ENCODE data around the gene METTL24.
"Not testable (repeated sequence)": the region's sequence is repeated elsewhere in the genome, so short reads cannot be mapped to it uniquely, and the experiment has no call there.

METTL24 gene

DNA sequence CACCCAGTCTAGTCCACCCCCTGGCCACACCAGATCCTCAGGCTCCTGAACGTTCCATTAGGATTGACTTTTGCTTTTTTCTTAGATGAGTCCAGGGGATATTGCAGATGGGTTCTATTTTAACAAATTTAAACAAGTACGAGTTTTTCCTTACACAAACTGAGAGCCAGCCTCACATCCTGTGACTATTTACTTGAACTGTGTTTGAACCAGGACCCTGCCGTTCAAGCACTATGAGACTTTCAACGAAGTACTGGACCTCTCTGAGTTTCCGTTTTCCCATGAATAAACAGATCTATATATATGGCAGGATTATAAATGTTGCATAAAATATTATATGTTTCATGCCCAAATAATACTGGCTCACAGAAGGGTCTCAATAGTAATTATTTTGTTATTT, 1.4 kb upstream of the METTL24 start:
- no peak for DNase-seq

DNA sequence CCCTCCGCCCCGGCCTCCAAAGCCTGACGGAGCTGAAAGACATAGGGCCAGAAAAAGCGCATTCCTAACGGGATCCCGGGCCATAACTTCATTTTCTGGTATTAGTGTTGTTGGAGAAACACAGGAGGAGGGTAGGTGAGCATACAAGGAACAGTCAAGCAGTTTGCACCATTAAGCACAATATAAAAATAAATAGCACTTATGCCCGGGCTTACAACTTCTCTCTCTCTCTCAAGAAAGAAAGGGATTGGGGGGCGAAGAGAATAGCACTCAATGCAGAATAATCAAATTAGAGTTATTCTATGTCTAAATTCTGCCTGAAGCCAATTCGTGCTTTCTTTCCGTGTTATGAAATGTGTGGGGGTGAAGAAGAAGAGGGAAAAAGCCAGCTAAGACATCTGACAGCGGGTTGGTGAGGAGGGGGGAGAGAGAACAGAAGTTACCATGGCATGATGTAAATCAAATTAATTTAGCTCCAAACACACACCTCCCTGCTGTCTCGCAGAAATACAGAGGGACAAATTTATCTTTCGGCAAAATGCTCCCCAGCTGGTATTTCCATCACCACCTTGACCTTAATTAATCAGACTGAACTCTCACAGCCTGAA, 508 bp upstream of the METTL24 start:
- no peak for DNase-seq

DNA sequence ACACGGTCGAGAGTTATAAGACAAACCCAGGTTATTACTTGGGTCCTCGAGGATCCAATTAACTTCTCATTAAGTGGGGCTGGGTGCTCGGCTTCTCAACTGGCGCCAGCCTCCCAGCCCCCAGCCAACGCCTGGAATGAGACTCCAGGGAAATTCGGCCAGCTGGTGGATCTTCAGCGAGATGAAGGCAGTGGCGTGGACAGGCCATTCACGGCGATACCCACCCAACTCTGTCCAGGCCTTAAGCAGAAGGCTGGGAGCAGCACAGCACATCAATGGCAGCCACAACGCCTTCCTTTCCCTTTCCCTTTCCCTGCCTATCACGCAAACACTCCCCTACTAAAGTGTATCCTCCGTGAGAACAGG, 868 bp downstream of the METTL24 start:
- DNase-seq: no peak

DNA sequence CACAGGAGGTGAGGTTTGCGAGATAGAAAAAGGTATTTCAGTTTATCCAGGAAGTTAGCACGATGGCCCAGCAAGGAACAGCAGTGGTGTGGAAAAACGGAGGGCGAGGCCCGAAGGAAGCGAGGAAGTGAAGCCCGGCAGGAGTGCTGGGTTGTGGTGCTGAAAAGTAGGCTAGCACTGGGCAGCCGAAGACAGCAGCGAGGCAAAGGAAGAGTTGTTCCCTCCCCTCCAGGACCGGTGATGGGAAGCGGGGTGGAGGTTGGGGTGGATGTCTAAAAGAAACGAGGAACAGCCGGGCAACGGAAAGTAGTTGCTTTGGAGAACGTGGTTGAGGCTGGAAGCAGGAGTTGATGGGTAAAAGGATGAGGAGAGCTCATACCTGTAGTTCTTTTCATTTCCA, 1.4 kb downstream of the METTL24 start:
- DNase-seq: no peak

DNA sequence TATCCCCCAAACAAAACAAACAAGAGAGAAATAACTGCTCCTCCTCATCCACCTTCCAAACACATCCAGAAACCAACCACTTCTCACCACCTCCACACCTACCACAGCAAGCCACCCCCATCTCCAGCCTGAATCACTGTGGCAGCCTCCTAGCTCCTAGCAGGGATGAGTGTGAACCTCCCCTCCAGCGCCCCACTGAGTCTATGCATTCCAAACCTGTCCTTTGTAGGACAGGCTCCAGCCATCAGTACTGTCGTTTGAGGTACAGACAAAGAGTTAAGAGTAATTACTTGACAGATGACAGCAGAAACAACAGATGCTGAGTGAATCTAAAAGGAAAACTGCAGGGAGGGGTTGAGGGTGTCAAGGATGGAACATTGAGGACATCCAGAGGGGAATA, 2.4 kb downstream of the METTL24 start:
- DNase-seq: no peak

DNA sequence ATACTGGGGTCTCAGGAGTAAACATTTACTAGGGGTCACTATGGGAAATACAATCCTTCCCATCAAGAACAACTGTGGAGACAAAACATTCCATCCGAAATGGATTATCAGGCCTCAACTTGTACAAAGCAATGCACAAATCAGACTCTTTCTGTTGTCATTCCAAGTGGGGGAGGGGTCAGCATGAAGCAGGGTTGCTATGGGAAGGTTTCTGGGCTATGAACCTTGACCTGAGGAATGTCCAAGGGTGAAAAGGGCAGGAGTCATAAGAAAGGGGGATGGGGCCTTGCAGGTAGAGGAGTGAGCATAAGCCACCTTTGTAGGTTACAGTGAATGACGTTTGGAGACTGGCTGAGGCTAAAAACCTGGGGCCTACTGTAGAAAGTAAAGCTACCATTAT, 3.1 kb downstream of the METTL24 start:
- no peak for DNase-seq

DNA sequence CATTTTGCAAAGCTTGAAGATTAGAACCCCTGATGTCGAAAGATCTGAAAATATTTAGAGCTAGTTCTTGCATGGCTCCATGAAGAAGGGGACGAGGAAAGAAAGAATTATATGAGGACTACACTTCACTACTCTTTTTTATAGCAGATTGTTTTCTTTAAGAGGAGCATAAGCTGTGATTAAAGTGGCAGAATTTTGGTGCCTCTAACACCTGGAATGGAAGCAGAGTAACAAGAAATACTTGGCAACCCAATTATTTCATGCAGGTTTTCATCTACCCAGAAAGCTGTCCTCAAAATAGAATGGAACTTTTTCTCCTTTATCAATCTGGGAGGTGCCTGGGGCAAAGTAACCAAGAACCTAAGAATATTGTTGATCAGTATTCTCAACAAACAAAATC, 4.0 kb downstream of the METTL24 start:
- DNase-seq: no peak

DNA sequence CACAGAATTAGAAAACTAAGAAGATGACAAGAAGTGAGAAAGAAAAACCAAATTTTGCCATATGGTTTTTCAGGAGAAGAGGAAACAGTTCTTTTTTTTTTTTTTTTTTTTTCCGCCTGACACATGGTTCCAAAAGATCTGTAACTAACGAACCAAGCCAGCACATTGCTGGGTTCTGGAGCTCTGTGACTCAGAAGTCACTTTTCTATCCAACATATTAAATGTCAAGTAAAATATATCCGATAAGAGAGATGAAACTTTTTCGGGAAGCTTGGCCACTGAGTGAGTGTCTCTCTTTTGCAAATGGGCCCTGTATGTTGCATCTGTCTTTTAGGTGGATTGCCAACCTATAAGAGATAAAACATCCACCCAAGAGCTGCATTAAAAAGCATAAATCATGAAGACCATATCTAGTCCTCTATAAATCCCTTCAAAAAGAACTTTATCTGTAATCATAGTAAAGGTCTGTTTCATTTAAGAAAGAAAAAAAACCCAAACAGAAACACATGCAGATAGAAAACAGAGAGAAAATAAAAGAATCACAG, 4.6 kb downstream of the METTL24 start:
- no peak for DNase-seq

DNA sequence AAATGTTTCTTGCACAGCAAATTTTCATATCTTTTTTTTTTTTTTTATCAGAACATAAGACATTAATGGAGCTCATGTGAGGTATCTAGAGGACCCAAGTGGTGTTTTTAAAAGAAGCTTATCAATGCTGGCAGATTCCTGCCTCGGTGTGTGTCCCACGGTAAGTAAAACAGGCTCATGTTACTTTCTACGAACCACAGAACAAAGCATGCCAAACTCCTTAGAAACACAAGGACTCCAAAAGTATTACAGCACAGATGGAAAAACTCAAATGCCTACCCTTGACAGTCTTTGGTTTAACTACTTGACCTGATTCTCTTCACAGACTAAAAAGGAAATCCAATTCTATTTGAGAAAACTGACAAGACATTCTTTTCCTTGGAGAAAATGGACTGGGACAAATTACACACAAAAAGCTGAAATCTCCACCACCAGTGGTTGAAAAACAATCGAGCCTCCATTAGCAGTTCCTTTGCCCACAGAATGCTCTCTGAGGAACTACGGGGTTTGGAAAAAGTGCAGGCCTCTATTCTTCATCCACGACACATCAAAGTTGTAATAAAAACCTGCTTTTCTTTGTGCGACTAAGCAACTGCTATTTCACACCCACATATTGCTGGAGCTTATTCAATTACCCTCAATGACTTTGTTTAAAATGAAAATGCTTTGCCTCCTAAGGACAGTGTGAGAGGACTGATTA, 5.4 kb downstream of the METTL24 start:
- DNase-seq: no peak

DNA sequence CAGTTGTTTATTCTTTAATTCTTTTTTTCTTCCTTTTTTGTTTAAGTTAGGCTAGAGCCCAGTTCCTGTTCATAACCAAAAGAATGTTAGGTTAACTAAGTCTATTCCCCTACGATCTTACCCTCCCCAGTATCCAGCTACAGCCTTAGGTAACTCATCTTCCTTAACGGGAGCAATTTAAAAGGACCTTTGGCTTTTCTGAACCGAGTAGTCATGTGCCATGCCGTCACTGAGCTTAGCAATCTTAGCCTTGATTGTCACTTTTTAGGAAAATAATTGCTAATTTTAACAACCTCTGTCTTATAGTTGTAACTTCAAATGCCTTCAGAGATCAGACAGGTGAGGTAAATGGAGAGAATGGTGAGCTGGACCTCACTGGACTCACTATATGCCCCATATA, 6.2 kb downstream of the METTL24 start:
- DNase-seq: no peak

DNA sequence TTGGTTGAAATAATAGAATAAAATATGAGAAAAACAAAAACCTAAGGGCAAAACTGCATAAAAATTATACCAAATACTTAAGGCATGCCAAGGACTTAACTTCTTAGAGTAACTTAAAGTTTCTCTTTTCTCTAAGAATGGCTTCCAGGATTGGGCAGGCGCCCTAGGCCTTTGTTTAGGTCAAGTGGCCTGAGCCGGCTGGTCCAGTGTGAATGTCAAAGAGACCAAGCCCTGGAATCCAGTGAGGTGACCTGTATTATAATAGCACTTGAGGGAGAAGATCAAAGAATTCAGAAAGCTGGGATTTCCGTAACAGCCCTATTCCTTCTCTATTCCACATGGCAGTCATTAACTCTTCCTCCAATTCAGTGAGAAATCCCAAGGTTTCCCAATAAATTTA, 6.6 kb downstream of the METTL24 start:
- no peak for DNase-seq

DNA sequence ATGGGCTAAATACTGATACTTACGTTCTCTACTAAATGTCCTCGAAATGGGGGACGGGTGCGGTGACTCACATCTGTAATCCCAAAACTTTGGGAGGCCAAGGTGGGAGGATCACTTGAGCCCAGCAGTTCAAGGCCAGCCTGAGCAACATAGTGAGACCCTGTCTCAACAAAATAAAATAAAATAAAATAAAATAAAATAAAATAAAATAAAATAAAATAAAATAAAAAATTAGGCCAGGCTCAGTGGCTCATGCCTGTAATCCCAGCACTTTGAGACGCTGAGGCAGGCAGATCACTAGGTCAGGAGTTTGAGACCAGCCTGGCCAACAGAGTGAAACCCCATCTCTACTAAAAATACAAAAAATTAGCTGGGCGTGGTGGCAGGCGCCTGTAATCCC, 7.6 kb downstream of the METTL24 start:
- DNase-seq: not testable (repeated sequence)

DNA sequence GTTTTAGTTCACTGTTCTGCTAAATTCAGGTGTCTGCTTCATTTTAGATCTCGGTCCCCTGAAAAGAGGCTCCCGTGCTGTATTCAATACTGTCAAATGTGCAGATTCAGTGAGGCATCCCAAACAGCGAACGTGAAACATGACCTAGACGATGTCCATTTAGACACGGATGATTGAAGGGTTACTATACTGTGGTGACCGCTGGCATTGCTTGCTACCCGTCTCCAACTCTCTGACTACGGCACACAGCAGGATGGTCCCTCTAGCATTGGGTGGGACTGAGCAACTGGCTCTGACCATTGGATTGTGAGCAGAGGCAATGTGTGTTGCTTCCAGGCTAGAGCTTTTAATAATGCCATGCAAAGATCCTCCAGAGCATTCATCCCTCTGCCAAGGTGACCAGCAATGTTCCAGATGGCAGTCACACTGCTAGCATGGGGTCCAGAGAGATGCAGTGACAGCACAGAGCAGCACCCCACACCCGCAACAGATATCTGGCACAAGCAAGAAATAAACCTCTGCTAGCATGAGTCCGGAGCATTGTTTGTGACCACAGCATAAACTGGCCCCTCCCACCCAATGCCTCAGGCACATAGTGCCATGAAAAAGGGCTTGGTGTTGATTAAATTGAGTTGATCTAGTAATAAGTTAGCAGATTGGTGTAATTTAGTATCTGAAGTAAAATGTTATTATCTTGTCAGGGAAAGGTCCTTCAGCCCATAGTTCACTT, 9.0 kb downstream of the METTL24 start:
- no peak for DNase-seq

DNA sequence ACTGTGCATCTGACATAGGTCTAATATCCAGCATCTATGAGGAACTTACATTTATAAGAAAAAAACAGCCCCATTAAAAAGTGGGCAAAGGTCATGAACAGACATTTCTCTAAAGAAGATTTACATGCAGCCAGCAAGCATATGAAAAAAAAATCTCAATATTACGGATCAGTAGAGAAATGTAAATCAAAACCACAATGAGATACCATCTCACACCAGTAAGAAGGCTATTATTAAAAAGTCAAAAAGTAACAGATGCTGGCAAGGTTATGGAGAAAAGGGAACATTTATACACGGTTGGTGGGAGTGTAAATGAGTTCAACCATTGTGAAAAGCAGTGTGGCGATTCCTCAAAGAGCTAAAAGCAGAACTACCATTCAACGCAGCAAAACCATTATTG, 13.1 kb downstream of the METTL24 start:
- DNase-seq: no peak

DNA sequence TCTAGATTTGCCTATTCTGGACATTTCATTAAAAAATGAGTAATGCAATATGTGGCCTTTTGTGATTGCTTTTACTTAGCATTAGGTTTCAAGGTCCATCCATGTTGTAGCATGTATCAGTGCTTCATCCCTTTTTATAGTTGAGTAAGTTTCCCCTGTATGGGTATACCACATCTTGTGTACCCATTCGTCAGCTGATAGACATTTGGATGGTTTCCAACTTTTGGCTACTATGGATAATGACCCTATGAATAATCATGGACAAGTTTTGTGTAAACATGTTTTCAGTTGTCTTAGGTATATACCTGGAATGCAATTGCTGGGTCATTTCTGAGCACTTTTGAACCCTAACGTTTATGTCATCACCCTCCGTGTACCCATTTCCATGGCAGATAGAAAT, 15.4 kb downstream of the METTL24 start:
- no peak for DNase-seq

DNA sequence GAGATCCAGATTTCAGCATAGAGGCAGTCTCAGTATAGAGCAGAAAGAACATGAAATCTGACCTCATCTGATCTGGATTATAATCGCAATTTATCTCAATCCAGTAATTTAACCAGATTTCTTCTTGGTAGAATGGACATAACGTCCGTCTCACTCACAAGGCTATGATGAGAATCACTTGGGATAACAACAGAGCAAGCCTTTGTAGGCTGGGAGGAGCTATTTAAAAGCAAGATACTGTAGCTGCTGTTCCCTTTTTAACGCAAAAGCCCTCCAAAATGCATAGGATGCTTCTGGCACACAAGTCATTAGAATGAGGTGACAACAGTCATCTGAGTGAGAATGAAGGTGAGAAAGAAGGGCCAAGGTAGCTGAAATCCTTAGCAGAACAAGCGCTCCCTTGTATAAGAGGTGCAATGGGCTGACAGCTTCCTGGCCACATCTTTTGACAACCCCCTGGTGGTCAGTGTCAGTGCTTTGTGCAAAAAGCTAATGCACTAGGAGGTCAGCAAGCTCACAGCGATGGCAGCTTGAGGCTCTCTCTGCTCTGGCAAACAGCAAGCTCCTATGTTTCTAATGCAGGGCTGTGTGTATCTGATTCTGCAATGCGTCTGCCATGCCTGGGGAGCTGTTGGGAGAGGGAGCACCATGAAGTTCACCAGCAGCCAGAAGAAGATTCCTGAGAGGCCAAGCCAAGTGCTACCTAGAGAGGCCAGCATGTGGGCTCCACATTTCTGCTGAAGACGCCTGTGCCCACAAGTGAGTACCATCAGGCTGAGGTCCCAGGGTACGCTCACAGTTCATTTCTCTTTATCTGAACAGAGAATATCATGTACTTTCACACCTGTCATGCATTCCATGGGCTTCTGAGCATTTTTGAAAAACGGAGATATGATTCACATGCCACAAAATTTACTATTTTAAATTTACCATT, 16.2 kb downstream of the METTL24 start:
- no peak for DNase-seq

DNA sequence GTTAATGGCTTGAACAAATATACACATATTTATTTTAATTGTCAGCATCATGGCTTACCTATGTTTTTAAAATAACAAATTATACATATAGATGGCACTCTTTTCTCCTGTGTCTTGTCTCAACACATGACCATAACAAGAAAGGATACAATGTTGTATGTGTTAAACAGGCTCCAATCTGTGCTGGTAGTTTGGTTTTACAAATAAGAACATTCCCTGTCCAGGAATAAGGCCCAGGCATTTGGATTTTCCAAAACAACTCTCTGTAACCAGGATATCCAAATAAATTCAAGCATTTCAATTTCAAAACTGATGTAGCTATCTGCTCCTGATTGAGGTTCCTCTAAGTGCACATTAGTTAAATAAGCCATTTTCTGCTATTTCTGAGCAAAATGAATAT, 17.1 kb downstream of the METTL24 start:
- no peak for DNase-seq

DNA sequence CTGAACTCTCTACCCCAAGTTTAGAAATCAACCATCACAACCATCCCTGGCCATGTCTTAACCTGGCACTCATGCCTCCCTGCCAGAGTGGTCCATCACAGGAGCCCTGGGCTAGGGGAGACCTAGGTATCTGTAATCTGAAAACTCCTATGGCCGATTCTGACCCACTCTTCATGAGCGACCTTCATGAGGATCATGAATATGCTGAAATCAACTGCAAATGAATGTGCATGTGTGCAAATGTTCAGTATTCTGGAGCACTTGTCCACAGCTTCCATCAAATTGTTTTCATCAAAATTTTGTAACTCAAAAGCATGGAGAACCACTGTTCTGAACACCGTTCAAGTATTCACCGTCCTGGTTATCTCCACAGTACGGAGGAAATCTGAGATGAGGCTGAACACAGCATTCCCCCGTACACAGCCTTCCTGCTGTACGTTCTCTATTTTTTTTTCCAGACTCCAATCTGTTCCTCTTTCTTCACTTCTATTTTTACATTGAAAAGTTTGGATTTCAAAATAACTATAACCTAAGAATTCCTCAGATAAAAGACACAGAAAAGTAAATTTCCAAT, 17.7 kb downstream of the METTL24 start:
- DNase-seq: no peak

DNA sequence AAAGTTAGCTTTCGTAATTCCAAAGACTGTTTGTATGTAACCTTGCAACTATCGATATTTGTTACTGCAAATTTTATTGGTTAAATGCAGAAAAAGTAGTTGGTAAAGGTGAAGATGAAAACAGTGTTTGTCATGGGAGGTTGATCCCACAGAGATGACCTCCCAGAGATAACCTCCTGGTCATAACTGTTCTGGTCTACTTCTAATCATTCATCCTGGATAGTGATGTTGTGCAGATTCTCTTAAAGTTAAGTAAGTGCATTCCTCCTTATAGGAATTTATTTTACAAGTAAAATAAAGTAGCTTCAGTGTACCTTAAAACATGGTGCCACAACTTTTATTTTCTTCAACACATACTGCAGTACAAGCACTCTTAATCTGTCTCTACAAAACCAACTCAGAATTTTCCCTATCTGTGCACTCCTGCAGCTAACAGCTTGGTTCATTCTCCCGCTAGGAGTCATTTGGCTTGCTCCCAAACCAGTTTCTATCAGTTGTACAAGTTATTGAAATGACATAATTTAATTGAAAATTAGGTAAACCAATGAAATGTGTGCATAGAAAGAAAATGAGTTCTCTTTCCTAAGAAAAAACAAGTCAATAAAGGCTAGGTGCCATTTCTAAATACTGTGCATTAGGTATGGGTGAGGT, 19.2 kb downstream of the METTL24 start:
- DNase-seq: no peak

DNA sequence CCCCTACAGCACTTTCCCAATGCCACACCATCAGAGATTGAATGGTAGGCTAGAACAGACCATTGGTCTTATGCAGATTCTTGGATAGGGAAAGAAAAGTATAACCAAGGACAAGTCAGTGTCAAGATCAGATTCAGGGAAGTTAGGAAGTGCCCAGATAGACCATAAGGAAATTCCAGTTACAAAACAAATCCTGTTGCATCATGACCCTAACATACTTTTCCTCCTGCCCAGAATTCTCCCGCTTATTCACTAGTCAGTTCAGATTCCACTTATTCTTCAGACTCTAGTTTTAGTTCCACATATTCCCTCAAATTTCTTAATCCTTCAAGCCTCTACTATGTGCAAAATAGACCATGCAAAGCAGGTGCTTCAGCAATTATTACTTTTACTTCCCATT, 20.7 kb downstream of the METTL24 start:
- no peak for DNase-seq

DNA sequence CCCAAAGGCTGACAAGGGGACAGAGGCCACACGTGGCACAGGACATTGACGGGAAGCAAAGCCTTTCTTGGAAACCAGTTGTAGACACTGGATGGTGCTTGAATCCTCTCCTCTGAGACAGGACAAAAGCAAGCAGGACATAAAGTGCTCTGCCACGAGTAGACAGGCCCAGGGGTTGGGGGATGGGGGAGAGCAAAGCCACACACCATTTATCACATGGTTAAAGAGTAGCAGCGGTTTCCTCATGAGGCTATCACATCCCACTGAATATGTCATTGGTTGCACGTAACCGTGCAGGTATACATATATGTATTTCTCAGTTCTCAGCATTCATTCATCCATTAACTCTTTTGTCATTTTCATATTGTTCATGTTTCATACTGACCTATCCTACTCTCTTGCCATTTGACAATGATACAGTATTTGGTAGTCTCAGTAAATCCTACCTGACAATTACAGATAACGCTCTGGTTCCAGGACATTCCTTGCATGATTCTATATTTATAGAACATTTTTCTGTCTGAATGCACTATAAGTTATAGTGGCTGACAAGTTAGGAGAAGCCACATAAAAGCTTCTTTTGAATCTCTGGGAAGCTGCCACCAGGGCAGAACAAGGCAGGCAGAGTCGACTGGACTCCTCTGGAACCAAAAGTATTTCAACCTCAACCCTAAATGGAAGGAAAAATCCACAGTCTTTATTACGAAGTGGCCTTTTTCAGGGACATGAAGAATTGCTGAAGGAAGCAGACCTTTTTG, 23.5 kb downstream of the METTL24 start:
- DNase-seq: no peak
